ENCODE results near the gene B3GAT2.

DNA sequence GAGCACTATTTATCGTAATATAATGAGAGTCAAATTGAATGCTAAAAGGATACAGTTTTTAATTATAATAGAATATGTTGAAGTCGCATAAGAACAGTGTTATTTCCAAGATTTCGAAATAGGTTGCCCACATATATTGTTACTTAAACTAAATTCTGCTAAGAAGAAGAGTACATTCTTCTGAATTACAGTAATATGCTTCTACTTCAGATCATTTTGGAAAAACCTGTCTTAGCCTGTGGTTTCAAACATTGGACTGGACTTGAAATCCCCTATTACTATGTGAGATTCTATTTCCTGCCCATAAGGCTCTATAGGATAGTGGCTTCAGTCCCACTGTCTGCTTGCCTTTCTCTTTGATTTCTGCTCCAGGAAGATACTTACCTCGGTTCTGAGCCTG, 137.2 kb downstream of the B3GAT2 start:
- TF ChIP-seq, protein P1, sequence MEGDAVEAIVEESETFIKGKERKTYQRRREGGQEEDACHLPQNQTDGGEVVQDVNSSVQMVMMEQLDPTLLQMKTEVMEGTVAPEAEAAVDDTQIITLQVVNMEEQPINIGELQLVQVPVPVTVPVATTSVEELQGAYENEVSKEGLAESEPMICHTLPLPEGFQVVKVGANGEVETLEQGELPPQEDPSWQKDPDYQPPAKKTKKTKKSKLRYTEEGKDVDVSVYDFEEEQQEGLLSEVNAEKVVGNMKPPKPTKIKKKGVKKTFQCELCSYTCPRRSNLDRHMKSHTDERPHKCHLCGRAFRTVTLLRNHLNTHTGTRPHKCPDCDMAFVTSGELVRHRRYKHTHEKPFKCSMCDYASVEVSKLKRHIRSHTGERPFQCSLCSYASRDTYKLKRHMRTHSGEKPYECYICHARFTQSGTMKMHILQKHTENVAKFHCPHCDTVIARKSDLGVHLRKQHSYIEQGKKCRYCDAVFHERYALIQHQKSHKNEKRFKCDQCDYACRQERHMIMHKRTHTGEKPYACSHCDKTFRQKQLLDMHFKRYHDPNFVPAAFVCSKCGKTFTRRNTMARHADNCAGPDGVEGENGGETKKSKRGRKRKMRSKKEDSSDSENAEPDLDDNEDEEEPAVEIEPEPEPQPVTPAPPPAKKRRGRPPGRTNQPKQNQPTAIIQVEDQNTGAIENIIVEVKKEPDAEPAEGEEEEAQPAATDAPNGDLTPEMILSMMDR (IDR thresholded peaks at IDR 0.05) = no peak
- TF ChIP-seq POLR2A (IDR thresholded peaks at IDR 0.05) = no peak
